GM20431 (cell line): ENCODE measurements around the gene LAMA5.

ENCODE experiments used
- in situ Hi-C: fragments of 300-500 bp; cut with MseI, MboI; formaldehyde crosslinking; loops from one replicate; pipeline ENCODE4 v1.15.0; 2020; ENCODE audit warnings: low sequenced_read_pairs; ENCODE audit not compliant: unreplicated experiment

LAMA5 gene, protein sequence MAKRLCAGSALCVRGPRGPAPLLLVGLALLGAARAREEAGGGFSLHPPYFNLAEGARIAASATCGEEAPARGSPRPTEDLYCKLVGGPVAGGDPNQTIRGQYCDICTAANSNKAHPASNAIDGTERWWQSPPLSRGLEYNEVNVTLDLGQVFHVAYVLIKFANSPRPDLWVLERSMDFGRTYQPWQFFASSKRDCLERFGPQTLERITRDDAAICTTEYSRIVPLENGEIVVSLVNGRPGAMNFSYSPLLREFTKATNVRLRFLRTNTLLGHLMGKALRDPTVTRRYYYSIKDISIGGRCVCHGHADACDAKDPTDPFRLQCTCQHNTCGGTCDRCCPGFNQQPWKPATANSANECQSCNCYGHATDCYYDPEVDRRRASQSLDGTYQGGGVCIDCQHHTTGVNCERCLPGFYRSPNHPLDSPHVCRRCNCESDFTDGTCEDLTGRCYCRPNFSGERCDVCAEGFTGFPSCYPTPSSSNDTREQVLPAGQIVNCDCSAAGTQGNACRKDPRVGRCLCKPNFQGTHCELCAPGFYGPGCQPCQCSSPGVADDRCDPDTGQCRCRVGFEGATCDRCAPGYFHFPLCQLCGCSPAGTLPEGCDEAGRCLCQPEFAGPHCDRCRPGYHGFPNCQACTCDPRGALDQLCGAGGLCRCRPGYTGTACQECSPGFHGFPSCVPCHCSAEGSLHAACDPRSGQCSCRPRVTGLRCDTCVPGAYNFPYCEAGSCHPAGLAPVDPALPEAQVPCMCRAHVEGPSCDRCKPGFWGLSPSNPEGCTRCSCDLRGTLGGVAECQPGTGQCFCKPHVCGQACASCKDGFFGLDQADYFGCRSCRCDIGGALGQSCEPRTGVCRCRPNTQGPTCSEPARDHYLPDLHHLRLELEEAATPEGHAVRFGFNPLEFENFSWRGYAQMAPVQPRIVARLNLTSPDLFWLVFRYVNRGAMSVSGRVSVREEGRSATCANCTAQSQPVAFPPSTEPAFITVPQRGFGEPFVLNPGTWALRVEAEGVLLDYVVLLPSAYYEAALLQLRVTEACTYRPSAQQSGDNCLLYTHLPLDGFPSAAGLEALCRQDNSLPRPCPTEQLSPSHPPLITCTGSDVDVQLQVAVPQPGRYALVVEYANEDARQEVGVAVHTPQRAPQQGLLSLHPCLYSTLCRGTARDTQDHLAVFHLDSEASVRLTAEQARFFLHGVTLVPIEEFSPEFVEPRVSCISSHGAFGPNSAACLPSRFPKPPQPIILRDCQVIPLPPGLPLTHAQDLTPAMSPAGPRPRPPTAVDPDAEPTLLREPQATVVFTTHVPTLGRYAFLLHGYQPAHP (N-terminal part only)

DNA sequence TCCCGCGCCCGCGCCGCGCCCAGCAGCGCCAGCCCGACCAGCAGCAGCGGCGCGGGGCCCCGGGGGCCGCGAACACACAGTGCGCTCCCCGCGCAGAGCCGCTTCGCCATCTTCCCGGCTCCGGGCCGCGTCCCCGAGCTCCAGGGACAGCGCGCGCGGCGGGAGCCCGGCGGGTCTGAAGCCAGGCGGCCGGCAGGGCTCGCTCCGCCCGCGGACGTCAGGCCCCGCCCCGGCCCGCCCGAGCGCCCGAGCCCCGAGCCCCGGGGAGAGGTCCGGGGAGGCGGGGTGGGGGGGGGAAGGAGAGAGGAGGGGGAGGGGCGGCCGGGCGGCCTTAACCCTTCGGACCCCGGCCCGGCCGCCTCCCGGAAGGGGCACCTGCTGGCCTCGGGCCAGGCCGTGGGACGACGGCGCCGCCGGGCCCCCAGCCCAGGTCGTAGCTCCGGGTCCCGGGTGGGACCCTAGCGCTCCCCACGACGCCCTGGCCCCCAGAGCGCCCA lies at the start of gene LAMA5:
TSS of gene LAMA5 (minus strand) at position 177 of the 497 bp plus-strand sequence. CDS start at position 110, 67 bp downstream.
- in situ Hi-C loops = no loop called here

DNA sequence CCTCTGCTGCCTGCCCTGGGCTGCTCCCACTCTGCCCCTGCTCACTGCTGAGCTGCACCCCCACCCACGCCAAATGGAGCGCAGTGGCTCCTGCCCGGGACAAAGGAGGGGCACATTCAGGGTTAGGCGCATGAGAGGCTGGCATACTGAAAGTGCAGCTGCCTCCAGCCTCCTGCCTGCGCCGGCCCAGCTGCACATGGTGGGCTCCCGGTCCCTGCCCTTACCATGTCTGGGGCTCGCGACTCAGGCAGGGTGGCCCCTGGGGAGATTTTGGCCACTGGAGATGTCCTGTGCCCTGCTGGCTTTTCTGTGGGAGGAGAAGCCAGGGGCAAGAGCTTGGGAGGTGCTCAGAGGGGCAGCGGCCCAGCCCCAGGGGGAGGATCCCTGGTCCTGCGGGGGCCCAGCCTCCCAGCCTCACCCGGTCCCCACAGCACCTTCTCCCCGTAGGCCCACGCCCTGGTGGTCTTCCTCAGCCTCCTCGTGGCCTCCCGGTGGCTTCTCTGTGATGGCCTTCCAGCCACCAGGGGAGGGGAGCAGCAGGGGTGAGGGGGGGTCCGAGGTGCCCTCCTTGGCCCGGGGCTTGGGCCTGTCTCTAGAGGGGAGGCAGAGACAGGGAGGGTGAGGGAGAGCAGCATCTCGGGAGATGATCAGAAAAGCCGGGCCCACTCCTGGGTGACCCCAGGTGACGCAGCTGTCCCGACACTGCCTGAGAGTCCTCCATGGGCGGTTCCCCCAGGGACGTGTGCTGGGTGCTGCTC lies 48.4 kb upstream of the LAMA5 start:
- in situ Hi-C loops = no loop called here

- in situ Hi-C loops = no loop called here
Observed at GRCh38 chr20:62413896-62414481, 46.9 kb upstream of the LAMA5 start.

- in situ Hi-C loops = no loop called here
Observed at GRCh38 chr20:62413025-62413570, 46.0 kb upstream of the LAMA5 start.

DNA sequence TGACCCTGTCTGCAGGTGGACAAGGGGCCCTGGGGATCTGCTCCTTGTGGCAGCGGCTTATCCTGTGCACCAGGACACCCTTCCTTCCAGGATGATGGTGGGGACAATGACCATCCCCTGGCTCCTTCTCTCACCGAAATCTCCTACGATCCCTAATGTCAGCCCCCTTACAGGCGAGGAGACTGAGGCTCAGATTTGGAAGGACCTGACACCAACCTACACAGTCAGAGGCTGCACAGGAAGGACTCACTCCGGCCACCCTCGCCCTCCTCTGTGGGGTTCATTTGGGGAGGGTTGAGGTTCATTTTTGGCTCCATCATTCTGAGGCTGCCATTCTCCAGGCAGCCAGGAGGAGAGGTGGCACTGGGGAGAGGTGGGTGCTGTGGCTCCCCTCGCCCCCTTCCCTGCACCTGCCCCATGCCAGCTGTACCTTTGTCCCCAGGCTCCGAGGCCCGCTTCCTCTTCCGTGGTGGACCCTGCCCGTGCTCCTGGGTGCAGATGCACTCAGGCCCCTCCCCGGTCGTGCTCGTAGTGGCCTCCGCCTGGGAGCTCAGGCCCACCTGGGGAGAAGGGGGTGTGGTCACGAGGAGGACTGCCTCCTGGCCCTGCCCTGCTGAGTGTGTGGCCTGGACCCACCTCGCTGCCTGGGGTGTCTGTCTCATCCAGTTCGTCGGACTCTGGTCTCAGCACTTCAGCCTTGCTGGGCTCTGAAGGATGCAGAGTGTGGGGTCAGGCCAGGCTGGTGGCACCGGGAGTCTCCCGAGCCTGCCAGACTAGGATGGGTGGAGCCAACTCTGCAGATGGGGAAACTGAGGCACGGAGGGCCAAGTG lies 45.3 kb upstream of the LAMA5 start:
- in situ Hi-C loops = no loop called here

DNA sequence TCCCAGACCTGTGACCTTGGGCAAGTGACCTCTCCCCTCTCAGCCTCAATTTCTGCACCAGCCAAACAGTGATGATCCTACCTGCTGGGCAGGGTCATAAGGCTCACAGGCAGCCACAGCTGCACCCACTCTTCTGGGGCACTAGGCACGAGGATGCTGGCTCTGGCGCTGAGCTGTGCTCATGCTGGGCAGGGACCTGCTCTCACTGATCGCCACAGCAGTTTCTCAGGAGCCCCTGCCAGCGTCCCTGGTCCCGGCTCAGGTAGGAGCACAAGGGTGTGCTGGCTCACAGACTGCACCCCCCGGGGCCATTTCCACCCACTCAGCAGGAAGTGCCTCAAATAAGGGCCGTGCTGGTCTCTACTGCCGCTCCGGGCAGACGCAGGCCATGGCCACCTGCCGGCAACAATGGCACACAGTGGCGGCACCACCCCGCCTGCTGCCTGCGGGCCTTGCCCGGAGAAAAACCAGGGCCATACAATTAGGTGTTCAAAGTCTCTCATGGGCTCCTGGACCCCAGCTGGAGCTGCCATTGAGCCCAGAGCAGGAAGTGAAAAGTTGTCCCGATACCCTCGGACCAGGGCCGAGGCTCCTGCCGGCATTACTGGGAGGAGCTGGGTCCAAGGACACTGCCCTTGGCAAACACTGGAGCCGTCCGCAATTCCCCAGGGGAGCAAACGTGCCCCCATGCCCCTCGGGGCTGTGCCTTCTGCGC lies 44.5 kb upstream of the LAMA5 start:
- in situ Hi-C loops = no loop called here

GRCh38 chr20:62410746-62411478 lies 43.8 kb upstream of the LAMA5 start:
- in situ Hi-C loops = no loop called here

DNA sequence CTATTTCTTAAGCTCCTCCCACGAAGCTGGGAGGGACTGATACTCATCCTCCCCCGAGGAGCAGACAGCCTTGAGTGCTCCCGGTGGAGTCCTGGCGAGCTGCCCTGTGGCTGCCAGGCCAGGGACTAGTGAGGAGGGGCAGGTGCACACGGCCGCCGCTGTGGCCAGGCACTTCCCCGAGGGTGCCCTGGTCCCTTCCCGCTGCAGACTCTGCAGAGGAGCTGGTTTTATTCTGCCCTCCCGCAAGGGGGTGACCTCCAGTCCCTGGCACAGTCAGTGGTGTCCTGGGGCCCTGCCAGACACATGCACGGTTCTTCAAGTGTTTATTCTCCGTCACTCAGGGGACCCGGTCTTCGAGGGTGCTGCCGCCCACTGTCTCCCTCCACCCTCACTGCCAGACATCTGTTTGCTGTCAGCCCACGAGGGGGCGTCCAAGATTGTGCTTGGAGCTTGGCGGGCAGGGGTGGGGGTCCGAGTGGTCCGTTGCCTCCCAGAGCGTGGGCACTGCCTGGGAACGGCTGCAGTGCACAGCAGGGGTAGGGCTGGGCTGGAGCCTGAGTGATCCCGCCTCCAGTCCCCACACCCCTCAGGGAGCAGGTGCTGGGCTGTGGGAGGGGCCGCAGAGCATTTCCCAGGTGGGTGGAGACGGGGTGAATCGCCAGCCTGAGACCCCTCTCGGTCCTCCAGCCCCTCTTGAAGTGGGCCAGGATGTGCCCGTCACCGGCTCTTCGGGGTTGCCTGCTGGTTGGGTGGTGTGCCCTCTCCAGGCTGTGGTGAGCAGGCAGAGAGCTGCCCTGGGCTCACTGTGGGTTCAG lies 43.0 kb upstream of the LAMA5 start:
- in situ Hi-C loops = no loop called here

GRCh38 chr20:62409086-62409853 lies 42.2 kb upstream of the LAMA5 start:
- in situ Hi-C loops = no loop called here

DNA sequence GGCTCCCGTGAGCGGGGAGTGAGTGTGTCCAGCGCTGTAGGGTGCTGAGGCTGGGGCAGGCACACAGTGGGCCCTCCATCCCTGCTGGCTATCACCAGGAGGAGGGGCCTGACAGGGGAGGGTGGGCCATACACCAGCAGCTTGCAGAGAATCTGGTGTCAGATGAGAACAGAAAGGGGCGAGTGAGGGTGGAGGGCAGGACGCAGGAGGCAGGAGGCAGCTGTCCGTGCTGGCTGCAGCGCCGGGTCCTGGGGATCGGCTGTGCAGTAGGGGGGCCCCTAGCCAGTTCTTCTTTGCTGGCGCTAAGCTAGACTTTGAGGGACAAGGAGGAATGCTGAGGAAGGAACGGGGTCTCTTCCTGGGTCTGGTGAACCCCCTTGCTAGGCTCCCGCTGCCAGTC lies 41.5 kb upstream of the LAMA5 start:
- in situ Hi-C loops = no loop called here

- in situ Hi-C loops = no loop called here
Observed at GRCh38 chr20:62408055-62408454, 40.9 kb upstream of the LAMA5 start.

DNA sequence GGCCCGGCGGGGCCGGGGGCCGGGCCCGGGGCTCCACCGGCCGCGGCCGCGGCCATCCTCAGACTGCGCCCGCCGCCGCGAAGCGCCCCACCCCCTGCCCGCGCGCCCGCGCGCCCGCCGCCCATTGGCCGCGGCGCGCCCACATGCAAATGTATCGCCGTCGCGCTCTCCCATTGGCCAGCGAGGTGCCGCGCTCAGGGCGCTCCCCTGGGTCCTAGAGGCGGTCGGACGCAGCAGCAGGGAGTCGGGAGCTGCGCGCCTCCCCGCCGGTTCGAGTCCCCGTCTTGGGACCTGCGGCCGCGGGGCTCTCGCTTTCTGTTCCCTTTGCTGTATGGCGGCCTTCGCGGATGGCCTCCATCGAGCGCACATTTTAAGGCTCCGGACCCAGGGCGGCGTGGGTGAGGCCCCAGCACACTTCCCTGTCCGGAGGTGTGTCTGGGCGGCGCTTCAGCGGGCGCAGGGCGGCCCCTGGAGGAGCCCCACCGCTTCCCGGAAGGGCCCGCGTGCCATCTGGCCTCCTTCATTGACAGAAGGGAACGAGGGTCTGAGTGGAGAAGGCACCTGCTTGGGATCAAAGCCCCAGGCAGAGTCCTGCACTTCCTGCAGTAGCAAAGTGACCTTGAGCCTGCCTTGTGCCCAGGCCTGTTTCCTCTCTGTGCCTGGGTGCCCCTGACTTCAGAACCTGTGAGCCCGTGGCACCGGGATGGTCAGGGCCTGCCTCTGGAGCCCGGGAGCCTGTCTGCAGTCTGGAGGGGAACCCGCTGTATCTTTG lies 40.3 kb upstream of the LAMA5 start, which contains the start of gene CABLES2:
TSS of gene CABLES2 (minus strand) at position 65 of the 772 bp plus-strand sequence. CDS start at position 56, 9 bp downstream.
- in situ Hi-C loops = no loop called here

GRCh38 chr20:62406635-62407176 lies 39.6 kb upstream of the LAMA5 start:
- in situ Hi-C loops = no loop called here

- in situ Hi-C loops = no loop called here
Observed at GRCh38 chr20:62405981-62406513, 38.9 kb upstream of the LAMA5 start.
